Chondrocyte (in vitro differentiated cells): ENCODE results near the gene SFTPB. TPM values are rescaled to one million over a fixed set of nuclear protein-coding genes. Genes with fewer than 3 reads are reported as not detected.

Source experiments
- DNase-seq: peaks from one replicate; pipeline ENCODE4 v3.0.0; 2021; ENCODE audit warnings: mixed read lengths, low spot score
- H3K27ac Mint-ChIP-seq: one replicate; pipeline ENCODE4 v1.8.0; 2021; ENCODE audit warnings: mild to moderate bottlenecking, moderate library complexity, mixed read lengths; ENCODE audit not compliant: unreplicated experiment
- H3K27me3 Mint-ChIP-seq: 2 replicates; pipeline ENCODE4 v1.8.0; 2021; ENCODE audit warnings: low read depth, mixed read lengths
- H3K36me3 Mint-ChIP-seq: 2 replicates; pipeline ENCODE4 v1.8.0; 2021; ENCODE audit warnings: low read depth, mixed read lengths
- H3K4me1 Mint-ChIP-seq: 2 replicates; pipeline ENCODE4 v1.8.0; 2021; ENCODE audit warnings: low read depth, mild to moderate bottlenecking, mixed read lengths
- H3K4me3 Mint-ChIP-seq: one replicate; pipeline ENCODE4 v1.8.0; 2021; ENCODE audit warnings: mild to moderate bottlenecking, moderate library complexity, mixed read lengths; ENCODE audit not compliant: unreplicated experiment
- H3K9me3 Mint-ChIP-seq: 2 replicates; pipeline ENCODE4 v1.8.0; 2021; ENCODE audit warnings: low read depth, mixed read lengths
- total RNA-seq: library from RNA; stranded (reverse); gene quantifications from 3 replicates; pipeline ENCODE4 v1.2.1, GENCODE V29; 2021
- TF ChIP-seq, protein P1 (sequence below): fragments of 200-600 bp; sonication (generic); IDR thresholded peaks from 2 replicates; pipeline ENCODE4 v1.5.0; 2021; ENCODE audit warnings: antibody characterized with exemption, mild to moderate bottlenecking, moderate library complexity

The SFTPB gene
- total RNA-seq, 1 donor from 2014 or later = not detected

DNA sequence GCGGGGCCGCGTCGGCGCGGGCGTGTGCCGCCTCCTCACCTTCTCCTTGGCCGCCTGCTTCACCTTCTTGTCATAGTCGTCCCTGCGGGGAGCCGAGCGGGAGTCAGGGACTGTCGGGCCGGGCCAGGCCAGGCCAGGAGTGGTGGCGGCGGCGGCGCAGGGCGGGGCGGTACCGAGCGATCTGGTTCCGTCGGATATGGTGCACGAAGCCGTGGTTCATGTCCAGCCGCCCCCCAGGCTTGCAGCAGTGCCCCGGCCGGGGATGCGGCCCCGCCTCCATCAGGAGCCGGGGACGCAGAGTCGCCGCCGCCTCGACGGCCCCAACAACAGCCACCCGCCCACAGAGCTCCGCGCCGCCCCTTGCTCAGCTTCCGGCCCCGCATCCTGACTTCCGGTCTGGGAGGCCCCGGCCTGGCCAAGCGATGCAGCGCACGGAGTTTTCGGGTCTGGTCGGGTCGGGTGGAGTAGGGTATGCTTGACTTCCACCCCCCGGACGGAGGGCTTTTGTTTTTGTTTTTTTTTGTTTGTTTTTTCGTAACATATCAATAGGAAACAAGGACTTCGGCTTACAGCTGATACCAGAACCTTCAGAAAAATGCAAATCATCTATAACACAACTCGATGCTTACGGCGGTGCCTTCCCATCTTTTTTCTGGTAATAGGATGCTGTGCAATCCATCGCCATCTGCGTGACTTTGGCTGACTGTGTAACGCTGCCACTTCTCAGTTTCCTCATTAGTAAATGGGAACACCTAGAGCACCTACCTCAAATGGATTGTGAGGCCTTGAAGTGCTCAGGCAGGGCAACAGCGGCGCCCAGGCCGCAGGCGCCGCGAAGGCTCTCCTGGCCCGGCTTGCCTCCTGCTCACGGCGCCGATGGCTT is 56.1 kb downstream of the SFTPB start, which contains the start of gene C2orf68:
Gene C2orf68 (minus strand): TSS at position 362 of the 883 bp plus-strand sequence. CDS start 82 bp downstream, at position 280.
- H3K36me3 Mint-ChIP-seq = peaks cover 5% of the 10 kb centered on the region

DNA sequence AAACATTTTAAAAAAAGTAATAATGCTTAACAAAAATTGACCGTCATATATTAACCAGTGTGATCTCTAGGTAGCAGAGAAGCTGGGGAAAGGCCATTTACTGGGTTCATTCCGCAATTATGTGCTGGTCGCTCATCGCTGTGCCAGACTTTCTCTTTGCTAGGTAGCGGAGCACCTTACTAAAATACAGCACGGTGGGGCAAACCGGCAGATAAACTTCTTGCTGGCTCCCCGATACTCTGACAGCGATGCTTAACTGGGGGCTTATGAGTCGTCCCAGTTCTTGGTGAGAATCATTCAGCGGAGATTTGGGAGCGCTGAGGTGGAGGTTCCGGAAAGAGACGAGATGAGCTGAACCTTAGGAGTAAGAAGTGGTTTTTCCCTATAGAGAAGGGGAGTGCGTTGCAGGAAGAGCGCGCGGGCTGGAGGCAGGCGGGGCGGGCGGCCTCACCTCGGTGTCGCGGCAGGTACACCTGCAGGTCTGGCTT is 56.7 kb downstream of the SFTPB start:
- Mint-ChIP-seq H3K36me3 (peaks cover 5% of the 10 kb centered on the region), H3K27me3 (no peaks in the 10 kb centered on the region), H3K9me3 (no peaks in the 10 kb centered on the region), H3K27ac (peak overlapping the region; percentile 76), H3K4me3 (peak overlapping the region; percentile 82), H3K4me1 (peaks cover 42% of the 10 kb centered on the region)
- TF ChIP-seq, protein P1, sequence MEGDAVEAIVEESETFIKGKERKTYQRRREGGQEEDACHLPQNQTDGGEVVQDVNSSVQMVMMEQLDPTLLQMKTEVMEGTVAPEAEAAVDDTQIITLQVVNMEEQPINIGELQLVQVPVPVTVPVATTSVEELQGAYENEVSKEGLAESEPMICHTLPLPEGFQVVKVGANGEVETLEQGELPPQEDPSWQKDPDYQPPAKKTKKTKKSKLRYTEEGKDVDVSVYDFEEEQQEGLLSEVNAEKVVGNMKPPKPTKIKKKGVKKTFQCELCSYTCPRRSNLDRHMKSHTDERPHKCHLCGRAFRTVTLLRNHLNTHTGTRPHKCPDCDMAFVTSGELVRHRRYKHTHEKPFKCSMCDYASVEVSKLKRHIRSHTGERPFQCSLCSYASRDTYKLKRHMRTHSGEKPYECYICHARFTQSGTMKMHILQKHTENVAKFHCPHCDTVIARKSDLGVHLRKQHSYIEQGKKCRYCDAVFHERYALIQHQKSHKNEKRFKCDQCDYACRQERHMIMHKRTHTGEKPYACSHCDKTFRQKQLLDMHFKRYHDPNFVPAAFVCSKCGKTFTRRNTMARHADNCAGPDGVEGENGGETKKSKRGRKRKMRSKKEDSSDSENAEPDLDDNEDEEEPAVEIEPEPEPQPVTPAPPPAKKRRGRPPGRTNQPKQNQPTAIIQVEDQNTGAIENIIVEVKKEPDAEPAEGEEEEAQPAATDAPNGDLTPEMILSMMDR = no peak
- no peak for DNase-seq

More for the DNA sequence above, 56.1 kb downstream of the SFTPB start, which contains the start of gene C2orf68:
- TF ChIP-seq, protein P1 = no peak
- peak within 1 kb of the TSS; percentile 92 for H3K27ac Mint-ChIP-seq
- H3K27me3 Mint-ChIP-seq = no peaks in the 10 kb centered on the region
- peak; percentile 97 for DNase-seq
- no peaks in the 10 kb centered on the region for H3K9me3 Mint-ChIP-seq
- H3K4me3 Mint-ChIP-seq = peak within 1 kb of the TSS; percentile 82
- H3K4me1 Mint-ChIP-seq = peaks cover 35% of the 10 kb centered on the region

Other genes starting within 250 kb of the SFTPB start
- gene SH2D6, start 249.5 kb downstream of the SFTPB start, total RNA-seq = 0.47 TPM in 1 of 3 replicates, not detected in the others
- gene MAT2A, start 129.0 kb downstream of the SFTPB start, total RNA-seq = 119 to 155 TPM (median 144 TPM) in 3 replicates
- 55.7 to 78.6 TPM (median 58.6 TPM) in 3 replicates for gene GGCX, start 106.7 kb downstream of the SFTPB start, total RNA-seq
- gene VAMP8, start 90.6 kb downstream of the SFTPB start, total RNA-seq = 1.6 to 2.4 TPM (median 2.1 TPM) in 3 replicates
- gene VAMP5, start 83.8 kb downstream of the SFTPB start, total RNA-seq = 1.8 to 2.4 TPM in 2 of 3 replicates, not detected in the other
- gene RNF181, start 72.5 kb downstream of the SFTPB start, total RNA-seq = 76.3 to 93.9 TPM (median 89.4 TPM) in 3 replicates
- gene TMEM150A, start 65.5 kb downstream of the SFTPB start, total RNA-seq = 17.1 to 19.9 TPM (median 17.9 TPM) in 3 replicates
- 19.4 to 33.9 TPM (median 21.3 TPM) in 3 replicates for gene C2orf68, start 56.1 kb downstream of the SFTPB start, total RNA-seq
- gene USP39, start 52.0 kb downstream of the SFTPB start, total RNA-seq = 34.7 to 40.4 TPM (median 35.1 TPM) in 3 replicates
- not detected in 3 replicates for gene GNLY, start 26.2 kb upstream of the SFTPB start, total RNA-seq
- 2.2 to 10.3 TPM (median 2.7 TPM) in 3 replicates for gene ATOH8, start 85.8 kb upstream of the SFTPB start, total RNA-seq
- gene ST3GAL5, start 220.8 kb upstream of the SFTPB start, total RNA-seq = 20.0 to 48.1 TPM (median 20.6 TPM) in 3 replicates